ENCODE measurements around the gene CDHR4. TPM values are rescaled to one million over a fixed set of nuclear protein-coding genes. Genes with fewer than 3 reads are reported as not detected.
"Not testable (repeated sequence)": the region's sequence is repeated elsewhere in the genome, so short reads cannot be mapped to it uniquely, and the experiment has no call there.

CDHR4 gene
- 0.09 TPM for polyA plus RNA-seq (2013, experiment 1 of 2; ENCODE audit: insufficient read length)
- polyA plus RNA-seq (2013, experiment 2 of 2; ENCODE audit: insufficient read length): 0.12 TPM

GRCh38 chr3:49799761-49800160 is at the start of gene CDHR4:
Gene CDHR4 (minus strand): TSS chr3:49799873. CDS start chr3:49799812, 61 bp downstream.
- peak; percentile 44 for DNase-seq

- DNase-seq: no peak
These were observed 46.0 kb upstream of the CDHR4 start for GRCh38 chr3:49845694-49846093.

- no peak for DNase-seq
These were observed 45.0 kb upstream of the CDHR4 start for GRCh38 chr3:49844464-49845183.

GRCh38 chr3:49842843-49843517 is 43.3 kb upstream of the CDHR4 start:
- DNase-seq: no peak

GRCh38 chr3:49841806-49842205 is 42.1 kb upstream of the CDHR4 start:
- no peak for DNase-seq

- no peak for DNase-seq
These were observed 41.5 kb upstream of the CDHR4 start for GRCh38 chr3:49841126-49841696.

- peak; percentile 24 for DNase-seq
These were observed 40.7 kb upstream of the CDHR4 start for GRCh38 chr3:49840388-49840787.

- DNase-seq: peak; percentile 77
These were observed 39.6 kb upstream of the CDHR4 start for GRCh38 chr3:49839193-49839809.

GRCh38 chr3:49831341-49831740 is 31.7 kb upstream of the CDHR4 start:
- DNase-seq: no peak

GRCh38 chr3:49826016-49826415 is 26.3 kb upstream of the CDHR4 start:
- DNase-seq: no peak

- not testable (repeated sequence) for DNase-seq
These were observed 23.5 kb upstream of the CDHR4 start for GRCh38 chr3:49823131-49823530.

GRCh38 chr3:49813497-49814174 is 14.0 kb upstream of the CDHR4 start, which contains the start of gene UBA7:
Gene UBA7 (minus strand): TSS chr3:49813953. CDS start chr3:49813787, 166 bp downstream.
- peak; percentile 93 for DNase-seq

- DNase-seq: no peak
These were observed 13.3 kb upstream of the CDHR4 start for GRCh38 chr3:49812916-49813496.

- peak; percentile 45 for DNase-seq
These were observed 7.9 kb upstream of the CDHR4 start for GRCh38 chr3:49807431-49808114.

- DNase-seq: no peak
These were observed 7.2 kb upstream of the CDHR4 start for GRCh38 chr3:49806850-49807249.

- DNase-seq: peak; percentile 88
These were observed 6.4 kb upstream of the CDHR4 start for GRCh38 chr3:49805897-49806701.

GRCh38 chr3:49805367-49805782 is 5.7 kb upstream of the CDHR4 start:
- peak; percentile 98 for DNase-seq

- DNase-seq: no peak
These were observed 4.7 kb upstream of the CDHR4 start for GRCh38 chr3:49804141-49805041.

- DNase-seq: peak; percentile 60
These were observed 3.9 kb upstream of the CDHR4 start for GRCh38 chr3:49803465-49804140.

Data from fibroblast of skin of abdomen (primary cell).